Fibroblast of lung (primary cell): ENCODE measurements around the gene SRP14. TPM values are rescaled to one million over a fixed set of nuclear protein-coding genes. Genes with fewer than 3 reads are reported as not detected.

ENCODE experiments used
- DNase-seq, 2 donors: peaks; one replicate each; pipeline versions ENCODE4 v3.0.0 to v3.0.0-alpha.2; 2010; ENCODE audit warnings: low read depth in 2 of 2
- H2AFZ ChIP-seq: 2 replicates; pipeline ENCODE4 v1.5.1; 2012; ENCODE audit warnings: low read length, control low read depth, inconsistent platforms
- H3K27ac ChIP-seq: 2 replicates; pipeline ENCODE4 v1.5.1; 2011; ENCODE audit warnings: low read length, control low read depth; ENCODE audit not compliant: insufficient read depth
- H3K27me3 ChIP-seq: 2 replicates; pipeline ENCODE4 v1.5.1; 2011; ENCODE audit warnings: mild to moderate bottlenecking, low read length; ENCODE audit not compliant: control insufficient read depth, insufficient read depth
- H3K36me3 ChIP-seq: 2 replicates; pipeline ENCODE4 v1.5.1; 2011; ENCODE audit warnings: low read length; ENCODE audit not compliant: control insufficient read depth, insufficient read depth
- H3K4me1 ChIP-seq: 2 replicates; pipeline ENCODE4 v1.5.1; 2011; ENCODE audit warnings: low read length; ENCODE audit not compliant: control insufficient read depth, insufficient read depth; ENCODE audit errors: extremely low read depth
- H3K4me2 ChIP-seq: 2 replicates; pipeline ENCODE4 v1.5.1; 2011; ENCODE audit warnings: low read length, control low read depth; ENCODE audit not compliant: insufficient read depth; ENCODE audit errors: extremely low read depth
- H3K4me3 ChIP-seq, 4 experiments: fragments of 200-600 bp in 1 of 4; sonication (generic) in 1 of 4; replicated peaks in 1 of 4; 2 replicates each; pipeline ENCODE4 v1.5.1; 2011 to 2016; ENCODE audit warnings: low read length in 4 of 4, low read depth in 3 of 4, mild to moderate bottlenecking in 3 of 4, control low read depth in 2 of 4, inconsistent platforms in 1 of 4, mixed read lengths in 1 of 4; ENCODE audit not compliant: insufficient read depth in 1 of 4; ENCODE audit errors: control extremely low read depth in 1 of 4
- H3K79me2 ChIP-seq: 2 replicates; pipeline ENCODE4 v1.5.1; 2012; ENCODE audit warnings: mild to moderate bottlenecking, low read length, inconsistent platforms; ENCODE audit not compliant: control insufficient read depth, insufficient read depth
- H3K9ac ChIP-seq: 2 replicates; pipeline ENCODE4 v1.5.1; 2011; ENCODE audit warnings: mild to moderate bottlenecking, low read length, control low read depth; ENCODE audit not compliant: insufficient read depth
- H3K9me3 ChIP-seq: 2 replicates; pipeline ENCODE4 v1.5.1; 2012; ENCODE audit warnings: low read depth, low read length; ENCODE audit not compliant: control insufficient read depth, insufficient read depth
- H4K20me1 ChIP-seq: 2 replicates; pipeline ENCODE4 v1.5.1; 2011; ENCODE audit warnings: low read length; ENCODE audit not compliant: control insufficient read depth, insufficient read depth; ENCODE audit errors: extremely low read depth
- CTCF ChIP-seq, 2 donors: IDR thresholded peaks in 1 of 2; conservative IDR thresholded peaks in 1 of 2; 1 replicate in 1 of 2; 2 replicates in 1 of 2; pipeline ENCODE4 v1.5.1; 2011 to 2012; ENCODE audit warnings: low read length in 2 of 2, control low read depth in 1 of 2, inconsistent platforms in 1 of 2, low read depth in 1 of 2, mild to moderate bottlenecking in 1 of 2
- EZH2 ChIP-seq: IDR thresholded peaks from 2 replicates; pipeline ENCODE4 v1.5.1; 2012; ENCODE audit warnings: low read length, control low read depth, mild to moderate bottlenecking; ENCODE audit errors: missing control alignments
- polyA plus RNA-seq, 2 donors: library from polyadenylated mRNA; depleted of rRNA in 1 of 2; stranded (reverse) in 1 of 2; unstranded in 1 of 2; fragments of >200 nt; gene quantifications; 2 replicates each; pipeline ENCODE4 v1.2.1, GENCODE V29; 2011 to 2012; ENCODE audit warnings: missing spikeins in 1 of 2
- total RNA-seq: library from RNA; depleted of rRNA; stranded (reverse); fragments of >200 nt; gene quantifications from 2 replicates; pipeline ENCODE4 v1.2.1, GENCODE V29; 2014

SRP14 gene
- total and polyA plus RNA-seq, 2 donors (not counting 1 experiment from before 2014, with no cell fraction given), result 162 to 465 TPM

GRCh38 chr15:40063563-40064011 lies 24.6 kb upstream of the SRP14 start:
- Histone ChIP-seq H3K4me3 (no peak overlapping the region), H4K20me1 (no peaks in the 10 kb centered on the region), H3K27ac (peak overlapping the region; percentile 49), H3K36me3 (no peaks in the 10 kb centered on the region), H3K4me1 (peaks cover 11% of the 10 kb centered on the region), H3K27me3 (no peaks in the 10 kb centered on the region), H3K9ac (no peak overlapping the region), H2AFZ (no peak overlapping the region), H3K9me3 (no peaks in the 10 kb centered on the region), H3K79me2 (no peaks in the 10 kb centered on the region), H3K4me2 (peak overlapping the region; percentile 29)
- no peak for TF ChIP-seq CTCF (conservative IDR thresholded peaks at IDR 0.05 in 1 of 2, IDR thresholded peaks at IDR 0.05 in 1 of 2; ENCODE audit: low read depth in 1 of 2, low read length in 2 of 2)
- no peak for TF ChIP-seq EZH2
- DNase-seq, result peak; percentile 46 to 69

GRCh38 chr15:40062816-40063562 lies 24.0 kb upstream of the SRP14 start:
- H3K36me3 ChIP-seq, result no peaks in the 10 kb centered on the region
- H3K4me3 ChIP-seq, result no peak overlapping the region
- peaks cover 13% of the 10 kb centered on the region for H3K4me1 ChIP-seq
- no peak overlapping the region for H3K4me2 ChIP-seq
- H3K27ac ChIP-seq, result no peak overlapping the region
- H3K9me3 ChIP-seq, result no peaks in the 10 kb centered on the region
- no peak for DNase-seq
- no peaks in the 10 kb centered on the region for H3K27me3 ChIP-seq
- H3K79me2 ChIP-seq, result no peaks in the 10 kb centered on the region
- H4K20me1 ChIP-seq, result no peaks in the 10 kb centered on the region
- no peak overlapping the region for H3K9ac ChIP-seq
- TF ChIP-seq EZH2, result no peak
- TF ChIP-seq CTCF (conservative IDR thresholded peaks at IDR 0.05 in 1 of 2, IDR thresholded peaks at IDR 0.05 in 1 of 2; ENCODE audit: low read depth in 1 of 2, low read length in 2 of 2), result no peak
- no peak overlapping the region for H2AFZ ChIP-seq

- no peak for TF ChIP-seq EZH2
- no peak for TF ChIP-seq CTCF (conservative IDR thresholded peaks at IDR 0.05 in 1 of 2, IDR thresholded peaks at IDR 0.05 in 1 of 2; ENCODE audit: low read depth in 1 of 2, low read length in 2 of 2)
- Histone ChIP-seq H3K27me3 (no peaks in the 10 kb centered on the region), H3K36me3 (no peaks in the 10 kb centered on the region), H3K9me3 (no peaks in the 10 kb centered on the region), H4K20me1 (no peaks in the 10 kb centered on the region), H3K4me3 (no peak overlapping the region), H3K79me2 (no peaks in the 10 kb centered on the region), H3K4me1 (peaks cover 13% of the 10 kb centered on the region), H3K9ac (no peak overlapping the region), H2AFZ (no peak overlapping the region), H3K4me2 (no peak overlapping the region), H3K27ac (no peak overlapping the region)
- peak in 1 of 2 donors; percentile 24 for DNase-seq
Observed at GRCh38 chr15:40061212-40061901, 22.4 kb upstream of the SRP14 start.
